Subcutaneous adipose tissue (tissue), 4 donors: ENCODE results near the gene LRRC15. TPM values are rescaled to one million over a fixed set of nuclear protein-coding genes. Genes with fewer than 3 reads are reported as not detected.

Experiments used
- total RNA-seq, 4 donors: library from RNA; depleted of rRNA; stranded (reverse); fragments of >200 nt; gene quantifications; one replicate each; pipeline ENCODE4 v1.1.0, GENCODE V29; 2016
- TF ChIP-seq, protein P1 (sequence below): fragments of 450-650 bp; IDR thresholded peaks from one replicate; pipeline ENCODE4 v1.5.1; 2016; ENCODE audit warnings: low read depth, mild to moderate bottlenecking, control low read depth, antibody characterized with exemption, moderate library complexity

The LRRC15 gene
- total RNA-seq, 4 donors from 2014 or later: under 0.01 to 0.22 TPM; not detected in 2

DNA sequence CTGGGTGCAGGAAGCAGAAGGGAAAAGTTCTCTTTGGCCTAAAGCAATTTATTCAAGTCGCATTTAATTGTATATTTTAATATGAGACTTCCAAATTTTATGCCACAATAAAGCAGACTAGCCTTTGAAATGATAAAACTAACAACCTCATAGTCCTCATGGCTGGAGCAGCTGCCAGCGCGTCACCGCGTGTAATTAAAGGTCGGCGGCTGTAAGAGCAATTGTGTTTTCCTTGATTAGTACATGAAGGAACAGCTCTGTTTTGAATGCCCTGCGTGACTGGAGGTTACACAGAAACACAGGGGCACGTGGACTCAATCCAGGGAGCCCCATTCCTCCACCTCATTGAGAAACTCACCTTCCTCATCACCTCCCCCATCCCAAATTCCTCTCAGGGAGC, 10.1 kb upstream of the LRRC15 start:
- TF ChIP-seq, protein P1, sequence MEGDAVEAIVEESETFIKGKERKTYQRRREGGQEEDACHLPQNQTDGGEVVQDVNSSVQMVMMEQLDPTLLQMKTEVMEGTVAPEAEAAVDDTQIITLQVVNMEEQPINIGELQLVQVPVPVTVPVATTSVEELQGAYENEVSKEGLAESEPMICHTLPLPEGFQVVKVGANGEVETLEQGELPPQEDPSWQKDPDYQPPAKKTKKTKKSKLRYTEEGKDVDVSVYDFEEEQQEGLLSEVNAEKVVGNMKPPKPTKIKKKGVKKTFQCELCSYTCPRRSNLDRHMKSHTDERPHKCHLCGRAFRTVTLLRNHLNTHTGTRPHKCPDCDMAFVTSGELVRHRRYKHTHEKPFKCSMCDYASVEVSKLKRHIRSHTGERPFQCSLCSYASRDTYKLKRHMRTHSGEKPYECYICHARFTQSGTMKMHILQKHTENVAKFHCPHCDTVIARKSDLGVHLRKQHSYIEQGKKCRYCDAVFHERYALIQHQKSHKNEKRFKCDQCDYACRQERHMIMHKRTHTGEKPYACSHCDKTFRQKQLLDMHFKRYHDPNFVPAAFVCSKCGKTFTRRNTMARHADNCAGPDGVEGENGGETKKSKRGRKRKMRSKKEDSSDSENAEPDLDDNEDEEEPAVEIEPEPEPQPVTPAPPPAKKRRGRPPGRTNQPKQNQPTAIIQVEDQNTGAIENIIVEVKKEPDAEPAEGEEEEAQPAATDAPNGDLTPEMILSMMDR: no peak

DNA sequence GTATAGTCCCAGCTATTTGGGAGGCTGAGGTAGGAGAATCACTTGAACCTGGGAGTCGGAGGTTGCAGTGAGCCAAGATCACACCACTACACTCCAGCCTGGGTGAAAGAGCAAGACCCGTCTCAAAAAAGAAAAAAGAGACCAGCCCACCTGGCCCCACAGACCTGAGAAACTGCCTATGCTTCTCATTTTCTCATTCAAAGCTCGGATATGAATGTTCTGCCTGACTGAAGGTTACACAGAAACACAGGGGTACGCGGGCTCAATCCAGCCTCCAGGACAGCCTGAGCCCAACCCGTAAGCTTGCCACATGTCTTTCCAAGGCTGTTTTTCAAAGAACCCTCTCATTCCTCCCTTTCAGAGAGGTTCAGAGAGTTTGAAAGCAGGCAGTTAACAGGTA, 9.7 kb upstream of the LRRC15 start:
- TF ChIP-seq, protein P1: no peak

DNA sequence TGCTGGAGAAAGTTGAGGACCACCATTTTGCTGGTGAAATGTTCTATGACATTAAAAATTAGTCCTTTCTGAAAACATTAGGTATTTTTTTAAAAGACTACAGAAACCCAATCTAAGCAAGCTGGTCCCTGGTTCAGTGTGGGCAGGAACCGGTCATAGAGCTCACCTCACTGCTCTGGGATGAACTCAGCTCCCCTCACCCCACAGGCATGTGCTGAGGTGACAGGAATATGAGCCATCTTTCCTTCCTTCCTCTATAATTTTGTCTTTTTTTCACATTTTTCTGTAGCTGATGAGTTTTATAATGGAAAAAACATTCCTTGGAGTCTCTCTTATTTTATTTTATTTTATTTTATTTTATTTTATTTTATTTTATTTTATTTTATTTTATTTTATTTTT, 8.2 kb upstream of the LRRC15 start:
- TF ChIP-seq, protein P1: no peak

DNA sequence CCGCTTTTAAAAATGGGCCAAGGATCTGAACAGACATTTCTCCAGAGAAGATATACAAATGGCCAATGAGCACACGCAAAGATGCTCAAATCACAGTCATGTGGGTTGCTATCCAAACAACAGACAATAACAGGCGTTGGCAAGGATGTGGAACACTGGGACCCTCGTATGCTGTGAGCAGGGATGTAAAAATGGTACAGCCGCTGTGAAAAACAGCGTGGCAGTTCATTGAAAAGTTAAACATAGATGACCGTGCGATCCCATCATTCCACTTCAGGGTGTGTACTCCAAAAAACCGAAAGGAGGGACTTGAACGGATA, 6.7 kb upstream of the LRRC15 start:
- TF ChIP-seq, protein P1: no peak

DNA sequence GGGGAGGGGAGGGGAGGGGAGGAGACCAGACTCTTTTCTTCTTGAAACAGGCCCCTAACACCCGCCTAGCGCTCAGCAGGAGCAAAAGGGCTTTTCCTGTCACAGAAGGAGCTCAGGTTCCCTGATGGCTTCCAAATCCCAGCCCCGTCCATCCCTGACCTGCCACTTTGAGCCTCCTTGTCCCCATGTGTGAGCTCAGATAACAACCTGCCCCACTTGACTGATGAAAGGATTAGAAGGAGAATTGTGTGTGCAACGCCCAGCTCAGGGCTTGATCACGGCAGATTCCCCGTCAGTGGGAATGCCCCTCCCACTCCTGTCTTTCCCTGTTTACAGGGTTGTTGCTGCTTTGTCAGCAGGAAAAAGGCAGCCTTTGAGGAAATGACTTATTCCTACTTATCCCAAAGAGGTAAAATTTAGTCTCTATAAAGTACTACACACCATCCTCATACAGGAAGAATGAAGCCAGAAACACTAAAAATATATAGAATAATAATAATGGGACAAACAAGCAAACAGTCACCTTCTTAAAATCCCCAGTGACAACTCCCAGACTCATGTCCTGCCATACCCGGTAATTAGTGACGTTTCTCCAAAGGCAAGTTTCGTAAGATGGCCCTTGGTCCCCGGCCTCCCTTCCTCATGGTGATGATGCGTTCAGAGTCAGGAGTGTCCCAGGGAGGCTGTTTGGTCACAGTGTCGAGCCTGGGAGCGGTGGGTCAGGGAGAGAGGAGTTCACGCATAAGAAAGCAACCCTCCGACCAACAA, 6.1 kb upstream of the LRRC15 start:
- TF ChIP-seq, protein P1: no peak

DNA sequence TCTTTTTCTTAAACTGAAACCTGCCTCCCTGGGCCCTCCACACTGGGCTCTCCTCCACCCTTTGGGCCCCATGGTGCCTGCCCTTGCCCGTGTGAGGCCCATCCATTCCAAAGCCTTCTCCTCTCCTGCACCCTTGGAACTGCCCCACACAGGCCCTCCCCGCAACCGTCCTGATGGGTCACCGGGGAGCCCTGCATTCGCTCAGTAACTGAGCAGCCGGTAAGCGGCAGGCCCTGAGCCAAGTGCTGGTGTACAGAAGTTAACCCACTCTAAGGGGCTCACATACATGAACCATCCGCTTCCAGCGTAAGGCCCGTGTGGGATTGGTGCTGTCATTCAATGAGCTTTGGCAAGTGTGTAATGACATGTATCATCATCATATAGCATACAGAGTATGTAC, 5.4 kb upstream of the LRRC15 start:
- TF ChIP-seq, protein P1: no peak

DNA sequence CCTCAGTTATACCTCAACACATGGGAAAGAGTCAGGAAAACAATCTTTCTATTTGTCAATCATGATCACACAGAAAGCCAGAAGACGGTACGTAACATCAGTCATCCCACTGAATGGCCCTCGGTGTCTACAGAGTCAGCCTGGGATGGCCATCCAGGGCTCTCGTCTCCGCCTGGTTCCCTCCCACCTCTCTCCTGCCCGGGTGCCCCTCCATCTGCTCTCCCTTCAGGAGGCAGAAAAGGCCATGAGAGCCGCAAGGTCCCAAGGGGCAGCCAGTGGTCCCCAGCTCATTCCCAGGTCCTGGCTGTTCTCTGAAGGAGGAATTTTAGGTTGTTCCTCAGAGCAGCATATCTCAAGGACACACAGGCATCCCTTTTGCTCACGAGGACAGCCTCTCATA, 4.4 kb upstream of the LRRC15 start:
- TF ChIP-seq, protein P1: no peak
